Omental fat pad (tissue), 4 donors: Measurements from ENCODE around the gene CYP4A22. TPM values are rescaled to one million over a fixed set of nuclear protein-coding genes. Genes with fewer than 3 reads are reported as not detected.

Source experiments
- ATAC-seq: fragments of 150-250 bp; one replicate; pipeline ENCODE4 v1.9.1; 2016; ENCODE audit warnings: mild to moderate bottlenecking, moderate library complexity; ENCODE audit not compliant: low FRiP score
- DNase-seq: peaks from one replicate; pipeline ENCODE4 v3.0.0-alpha.2; 2019; ENCODE audit warnings: low spot score
- CTCF ChIP-seq, 3 donors: fragments of 450-650 bp; IDR thresholded peaks; one replicate each; pipeline ENCODE4 v1.5.1; 2016 to 2017; ENCODE audit warnings: antibody characterized with exemption in 3 of 3, mild to moderate bottlenecking in 3 of 3, moderate library complexity in 2 of 3
- total RNA-seq, 4 donors: library from RNA; depleted of rRNA; stranded (reverse); fragments of >200 nt; gene quantifications; one replicate each; pipeline ENCODE4 v1.1.0, GENCODE V29; 2016

CYP4A22 gene
- total RNA-seq, 4 donors from 2014 or later, result 0.72 to 5.8 (median 0.97) TPM

- DNase-seq (no peak), ATAC-seq (peak; percentile 10)
- TF ChIP-seq CTCF (IDR thresholded peaks at IDR 0.05), result no peak
Observed at GRCh38 chr1:47182676-47183235, 45.5 kb downstream of the CYP4A22 start.

GRCh38 chr1:47183308-47184089 lies 46.3 kb downstream of the CYP4A22 start:
- ATAC-seq, result no peak
- TF ChIP-seq CTCF (IDR thresholded peaks at IDR 0.05), result no peak
- DNase-seq, result no peak

- no peak for TF ChIP-seq CTCF (IDR thresholded peaks at IDR 0.05)
- no peak for DNase-seq
- no peak for ATAC-seq
Observed at GRCh38 chr1:47184090-47184821, 47.0 kb downstream of the CYP4A22 start.

GRCh38 chr1:47184822-47185677 lies 47.8 kb downstream of the CYP4A22 start:
- no peak for ATAC-seq
- DNase-seq, result no peak

GRCh38 chr1:47186267-47187185 lies 49.3 kb downstream of the CYP4A22 start:
- DNase-seq (no peak), ATAC-seq (no peak)
- TF ChIP-seq CTCF (IDR thresholded peaks at IDR 0.05), result no peak

More at GRCh38 chr1:47184822-47185677, 47.8 kb downstream of the CYP4A22 start:
- TF ChIP-seq CTCF (IDR thresholded peaks at IDR 0.05), result no peak
